Caco-2 (cell line): ENCODE data around the gene ZNRF2. TPM values are rescaled to one million over a fixed set of nuclear protein-coding genes. Genes with fewer than 3 reads are reported as not detected.

Experiments used
- BruUV-seq: library from RNA; stranded (reverse); fragments of 400-500 nt; replicated peaks from 2 replicates; lab custom pipeline; 2021; lab: Mats Ljungman, UMichigan
- CTCF ChIA-PET: fragments of 300-600 bp; sonication (Branson Sonifier 250); formaldehyde crosslinking; loops from one replicate; lab custom pipeline; 2022; ENCODE audit warnings: antibody characterized with exemption; lab: Charles Lee
- POLR2A ChIA-PET: fragments of 300-600 bp; sonication (Branson Sonifier 250); formaldehyde crosslinking; loops from one replicate; lab custom pipeline; 2022; ENCODE audit warnings: antibody characterized with exemption; lab: Charles Lee
- DNase-seq, 2 experiments: peaks; one replicate each; pipeline versions ENCODE4 v3.0.0 to v3.0.0-alpha.2; 2020 to 2022
- H3K27me3 ChIP-seq: replicated peaks from 2 replicates; pipeline ENCODE4 v1.6.0; 2011; ENCODE audit warnings: low read length; ENCODE audit not compliant: control insufficient read depth, insufficient read depth
- H3K36me3 ChIP-seq: 2 replicates; pipeline ENCODE4 v1.5.1; 2011; ENCODE audit warnings: low read length; ENCODE audit not compliant: control insufficient read depth, insufficient read depth
- H3K4me1 ChIP-seq: fragments of 250-450 bp; sonication (Bioruptor Pico); 2 replicates; pipeline ENCODE4 v1.5.1; 2020; ENCODE audit warnings: mild to moderate bottlenecking
- H3K4me3 ChIP-seq: 2 replicates; pipeline ENCODE4 v1.5.1; 2011; ENCODE audit warnings: low read depth, mild to moderate bottlenecking, control low read depth, low read length
- H3K9me3 ChIP-seq: fragments of 250-450 bp; sonication (Bioruptor Pico); 2 replicates; pipeline ENCODE4 v1.5.1; 2020; ENCODE audit warnings: mild to moderate bottlenecking, moderate library complexity
- H3K27ac Mint-ChIP-seq: one replicate; pipeline ENCODE4 v1.8.0; 2022; ENCODE audit warnings: mixed read lengths; ENCODE audit not compliant: unreplicated experiment
- H3K27me3 Mint-ChIP-seq: one replicate; pipeline ENCODE4 v1.8.0; 2022; ENCODE audit warnings: mixed read lengths; ENCODE audit not compliant: insufficient read depth, unreplicated experiment
- H3K36me3 Mint-ChIP-seq: one replicate; pipeline ENCODE4 v1.8.0; 2022; ENCODE audit warnings: mild to moderate bottlenecking, mixed read lengths; ENCODE audit not compliant: insufficient read depth, unreplicated experiment
- H3K4me1 Mint-ChIP-seq: one replicate; pipeline ENCODE4 v1.8.0; 2022; ENCODE audit warnings: low read depth, mixed read lengths; ENCODE audit not compliant: unreplicated experiment
- H3K4me3 Mint-ChIP-seq: one replicate; pipeline ENCODE4 v1.8.0; 2022; ENCODE audit warnings: mild to moderate bottlenecking, moderate library complexity, mixed read lengths; ENCODE audit not compliant: unreplicated experiment
- H3K9me3 Mint-ChIP-seq: one replicate; pipeline ENCODE4 v1.8.0; 2022; ENCODE audit warnings: mixed read lengths; ENCODE audit not compliant: unreplicated experiment
- intact Hi-C: fragments of 100-400 bp; cut with micrococcal nuclease; formaldehyde crosslinking; loops from one replicate; pipeline ENCODE4 v1.10.0; 2022; ENCODE audit not compliant: unreplicated experiment
- total RNA-seq: library from RNA; stranded (reverse); gene quantifications from 2 replicates; pipeline ENCODE4 v1.2.3, GENCODE V29; 2022
- TF ChIP-seq, protein P1 (sequence below), 2 experiments: fragments of 200-600 bp in 1 of 2; IDR thresholded peaks; 1 replicate in 1 of 2; 2 replicates in 1 of 2; pipeline versions ENCODE4 v1.5.1 to v1.8.0; 2011 to 2022; ENCODE audit warnings: antibody characterized with exemption in 1 of 2, control low read depth in 1 of 2, inconsistent platforms in 1 of 2, low read depth in 1 of 2, low read length in 1 of 2, mild to moderate bottlenecking in 1 of 2, moderate library complexity in 1 of 2; ENCODE audit not compliant: insufficient read depth in 1 of 2, severe bottlenecking in 1 of 2, unreplicated experiment in 1 of 2

ZNRF2 gene
- total RNA-seq, 1 experiment from 2014 or later = 9.0 TPM

GRCh38 chr7:30353532-30353931 is 69.1 kb downstream of the ZNRF2 start:
- BruUV-seq = no TSS peak

DNA sequence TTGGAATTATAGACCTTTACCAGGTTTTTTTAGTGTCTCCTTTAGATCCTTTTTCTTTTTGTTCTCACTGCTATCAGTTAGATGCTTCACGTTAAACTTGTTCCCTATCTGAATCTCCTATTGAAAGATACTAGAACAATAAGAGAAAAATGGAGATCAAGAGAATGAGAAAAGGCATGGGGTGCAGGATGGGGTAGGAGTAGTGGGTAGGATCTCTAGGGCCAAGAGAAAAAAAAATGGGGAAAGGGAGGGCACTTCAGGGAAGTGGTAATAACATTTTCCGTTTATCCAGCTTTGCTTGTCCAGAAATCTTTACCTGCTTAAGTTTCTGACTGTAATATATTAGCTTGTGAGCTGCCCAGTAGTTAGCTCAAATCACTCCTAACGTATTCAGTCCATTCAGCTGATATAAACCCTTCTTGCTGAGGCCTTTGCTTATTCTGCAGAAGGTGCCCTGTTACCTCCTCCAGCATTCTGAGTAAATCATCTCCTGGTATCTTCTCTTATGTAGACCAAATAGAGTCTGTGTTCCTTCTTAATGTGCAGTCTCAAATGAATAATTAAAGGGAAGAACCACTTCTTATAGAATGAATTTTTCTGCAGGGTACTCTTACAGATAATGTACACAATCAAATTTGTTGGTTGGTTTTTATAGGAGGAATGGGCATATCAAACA is 69.7 kb downstream of the ZNRF2 start:
- ChIA-PET CTCF (no interaction called here), POLR2A (no interaction called here)
- TF ChIP-seq, protein P1, sequence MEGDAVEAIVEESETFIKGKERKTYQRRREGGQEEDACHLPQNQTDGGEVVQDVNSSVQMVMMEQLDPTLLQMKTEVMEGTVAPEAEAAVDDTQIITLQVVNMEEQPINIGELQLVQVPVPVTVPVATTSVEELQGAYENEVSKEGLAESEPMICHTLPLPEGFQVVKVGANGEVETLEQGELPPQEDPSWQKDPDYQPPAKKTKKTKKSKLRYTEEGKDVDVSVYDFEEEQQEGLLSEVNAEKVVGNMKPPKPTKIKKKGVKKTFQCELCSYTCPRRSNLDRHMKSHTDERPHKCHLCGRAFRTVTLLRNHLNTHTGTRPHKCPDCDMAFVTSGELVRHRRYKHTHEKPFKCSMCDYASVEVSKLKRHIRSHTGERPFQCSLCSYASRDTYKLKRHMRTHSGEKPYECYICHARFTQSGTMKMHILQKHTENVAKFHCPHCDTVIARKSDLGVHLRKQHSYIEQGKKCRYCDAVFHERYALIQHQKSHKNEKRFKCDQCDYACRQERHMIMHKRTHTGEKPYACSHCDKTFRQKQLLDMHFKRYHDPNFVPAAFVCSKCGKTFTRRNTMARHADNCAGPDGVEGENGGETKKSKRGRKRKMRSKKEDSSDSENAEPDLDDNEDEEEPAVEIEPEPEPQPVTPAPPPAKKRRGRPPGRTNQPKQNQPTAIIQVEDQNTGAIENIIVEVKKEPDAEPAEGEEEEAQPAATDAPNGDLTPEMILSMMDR (IDR thresholded peaks at IDR 0.05; ENCODE audit: insufficient read depth in 1 of 2, low read depth in 1 of 2, low read length in 1 of 2, severe bottlenecking in 1 of 2, unreplicated experiment in 1 of 2) = no peak
- Mint-ChIP-seq H3K27ac (no peak overlapping the region), H3K27me3 (no peaks in the 10 kb centered on the region), H3K36me3 (no peaks in the 10 kb centered on the region), H3K4me3 (no peak overlapping the region), H3K9me3 (no peaks in the 10 kb centered on the region), H3K4me1 (no peaks in the 10 kb centered on the region)
- intact Hi-C loops = no loop called here
- H3K36me3 ChIP-seq = no peaks in the 10 kb centered on the region
- no TSS peak for BruUV-seq
- H3K9me3 ChIP-seq = no peaks in the 10 kb centered on the region
- H3K27me3 ChIP-seq = no peaks in the 10 kb centered on the region
- H3K4me3 ChIP-seq = no peak overlapping the region
- no peak for DNase-seq
- H3K4me1 ChIP-seq = no peaks in the 10 kb centered on the region

More at GRCh38 chr7:30353532-30353931, 69.1 kb downstream of the ZNRF2 start:
- no peaks in the 10 kb centered on the region for H3K9me3 Mint-ChIP-seq
- no peaks in the 10 kb centered on the region for H3K4me1 Mint-ChIP-seq
- H3K36me3 Mint-ChIP-seq = no peaks in the 10 kb centered on the region
- Histone ChIP-seq H3K9me3 (no peaks in the 10 kb centered on the region), H3K4me1 (no peaks in the 10 kb centered on the region), H3K36me3 (no peaks in the 10 kb centered on the region), H3K4me3 (no peak overlapping the region), H3K27me3 (no peaks in the 10 kb centered on the region)
- TF ChIP-seq, protein P1 (IDR thresholded peaks at IDR 0.05; ENCODE audit: insufficient read depth in 1 of 2, low read depth in 1 of 2, low read length in 1 of 2, severe bottlenecking in 1 of 2, unreplicated experiment in 1 of 2) = no peak
- CTCF ChIA-PET = interaction anchor here (1.3 kb wide), 1 partner anchor 78 kb away, joined by 3 read pairs; no protein-coding TSS in a partner anchor
- no peak overlapping the region for H3K4me3 Mint-ChIP-seq
- no peak overlapping the region for H3K27ac Mint-ChIP-seq
- H3K27me3 Mint-ChIP-seq = no peaks in the 10 kb centered on the region
- intact Hi-C loops = no loop called here
- DNase-seq = no peak
- POLR2A ChIA-PET = no interaction called here

GRCh38 chr7:30354791-30355190 is 70.4 kb downstream of the ZNRF2 start:
- BruUV-seq = no TSS peak
- Mint-ChIP-seq H3K36me3 (no peaks in the 10 kb centered on the region), H3K9me3 (no peaks in the 10 kb centered on the region), H3K27me3 (no peaks in the 10 kb centered on the region), H3K27ac (no peak overlapping the region), H3K4me3 (no peak overlapping the region), H3K4me1 (no peaks in the 10 kb centered on the region)
- Histone ChIP-seq H3K27me3 (no peaks in the 10 kb centered on the region), H3K4me1 (no peaks in the 10 kb centered on the region), H3K4me3 (no peak overlapping the region), H3K9me3 (no peaks in the 10 kb centered on the region), H3K36me3 (no peaks in the 10 kb centered on the region)
- ChIA-PET CTCF (no interaction called here), POLR2A (no interaction called here)
- DNase-seq = no peak
- intact Hi-C loops = no loop called here
- TF ChIP-seq, protein P1 (IDR thresholded peaks at IDR 0.05; ENCODE audit: insufficient read depth in 1 of 2, low read depth in 1 of 2, low read length in 1 of 2, severe bottlenecking in 1 of 2, unreplicated experiment in 1 of 2) = no peak
